Mononuclear cell (primary cell): ENCODE results near the gene NECAB2. TPM values are rescaled to one million over a fixed set of nuclear protein-coding genes. Genes with fewer than 3 reads are reported as not detected.

ENCODE experiments used
- H3K27me3 ChIP-seq: 2 replicates; pipeline ENCODE4 v1.6.0; 2011; ENCODE audit warnings: low read length, control low read depth; ENCODE audit not compliant: insufficient read depth
- H3K4me1 ChIP-seq: 2 replicates; pipeline ENCODE4 v1.5.1; 2011; ENCODE audit warnings: mild to moderate bottlenecking, low read length, control low read depth; ENCODE audit not compliant: insufficient read depth
- H3K4me3 ChIP-seq: 2 replicates; pipeline ENCODE4 v1.5.1; 2011; ENCODE audit warnings: mild to moderate bottlenecking, low read length, moderate library complexity
- H3K9me3 ChIP-seq: 2 replicates; pipeline ENCODE4 v1.5.1; 2011; ENCODE audit warnings: low read depth, mild to moderate bottlenecking, control low read depth, low read length
- total RNA-seq: library from RNA; depleted of rRNA; stranded (reverse); fragments of >200 nt; gene quantifications from one replicate; pipeline ENCODE4 v1.2.3, GENCODE V29; 2012

Gene NECAB2
- total RNA-seq, 1 donor, result not detected

DNA sequence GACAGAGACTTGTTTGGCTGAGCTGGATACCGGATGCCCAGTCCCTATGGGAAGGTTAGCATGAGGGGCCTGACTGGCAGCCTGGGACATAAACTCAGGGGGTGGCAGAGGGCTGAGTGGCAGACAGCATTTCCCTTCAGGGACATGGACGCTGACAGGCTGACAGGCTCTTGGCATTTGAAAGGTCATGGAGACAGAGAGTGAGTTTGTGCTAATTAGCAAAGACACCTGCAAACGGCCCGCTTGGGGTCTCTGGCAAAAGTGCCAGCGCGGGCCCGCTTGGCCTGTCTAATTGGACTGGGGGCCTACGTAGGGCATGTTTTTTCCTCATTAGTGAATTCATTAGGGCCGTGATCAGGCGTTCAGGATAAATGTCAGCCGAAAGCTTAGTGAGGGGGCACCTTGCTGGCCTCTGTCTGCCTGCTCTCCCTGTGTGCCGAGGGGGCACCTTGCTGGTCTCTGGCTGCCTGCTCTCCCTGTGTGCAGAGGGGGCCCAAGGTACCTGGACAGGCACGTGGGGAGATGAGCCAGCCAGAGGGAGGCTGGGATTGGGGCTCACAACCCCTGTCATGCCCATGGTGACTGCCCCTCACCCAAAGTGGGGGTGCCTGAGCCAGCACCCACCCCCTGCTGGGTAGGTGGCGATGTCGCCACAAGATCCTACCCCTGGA is 7.7 kb downstream of the NECAB2 start:
- Histone ChIP-seq H3K9me3 (no peaks in the 10 kb centered on the region), H3K4me3 (no peak overlapping the region), H3K4me1 (no peaks in the 10 kb centered on the region), H3K27me3 (no peaks in the 10 kb centered on the region)

- H3K4me1 ChIP-seq, result no peaks in the 10 kb centered on the region
- no peak overlapping the region for H3K4me3 ChIP-seq
- no peaks in the 10 kb centered on the region for H3K9me3 ChIP-seq
- H3K27me3 ChIP-seq, result no peaks in the 10 kb centered on the region
These were observed 9.2 kb downstream of the NECAB2 start for GRCh38 chr16:83977056-83977815.

DNA sequence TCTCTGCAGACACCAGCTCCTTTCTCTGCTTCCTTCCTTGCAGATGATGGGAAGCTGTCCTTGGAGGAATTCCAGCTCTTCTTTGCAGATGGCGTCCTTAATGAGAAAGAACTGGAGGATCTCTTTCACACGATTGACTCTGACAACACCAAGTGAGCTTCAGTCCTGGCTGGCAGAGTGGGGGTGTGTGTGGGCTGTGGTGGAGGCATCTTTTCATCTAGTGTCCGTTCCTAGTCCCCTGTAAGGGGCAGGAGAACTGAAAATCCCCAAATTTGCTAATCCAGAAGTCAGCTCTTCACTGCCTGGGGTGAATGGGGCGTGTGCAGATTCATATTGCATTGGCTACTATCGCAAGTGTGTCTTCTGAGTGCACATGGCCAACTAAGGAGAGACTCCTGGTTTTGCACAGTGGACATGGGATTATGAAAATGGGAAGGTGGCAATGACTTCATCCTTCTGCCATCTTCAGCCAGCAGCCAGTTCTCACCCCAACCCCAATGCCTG is 10.4 kb downstream of the NECAB2 start:
- no peaks in the 10 kb centered on the region for H3K9me3 ChIP-seq
- no peaks in the 10 kb centered on the region for H3K4me1 ChIP-seq
- H3K27me3 ChIP-seq, result no peaks in the 10 kb centered on the region
- H3K4me3 ChIP-seq, result no peak overlapping the region

DNA sequence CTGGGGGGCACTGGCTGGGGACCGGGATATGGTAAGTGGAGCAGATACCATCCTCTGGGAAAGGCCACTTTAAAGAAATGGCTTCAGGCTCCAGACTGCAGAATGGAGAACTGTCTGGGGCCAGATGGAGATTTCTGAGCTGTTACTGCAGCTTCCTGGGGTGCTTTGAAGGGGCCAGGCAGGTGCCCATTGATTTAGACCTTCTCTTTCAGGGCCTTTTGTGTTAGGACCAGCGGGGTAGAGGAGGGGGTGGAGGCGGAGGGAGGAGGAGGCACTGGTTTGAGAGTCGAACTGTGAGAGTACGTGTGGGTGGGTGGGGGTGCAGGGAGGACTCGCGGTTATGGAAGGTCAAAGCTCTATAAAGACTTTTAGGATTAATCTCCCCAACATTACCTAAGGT is 11.4 kb downstream of the NECAB2 start:
- Histone ChIP-seq H3K4me3 (no peak overlapping the region), H3K4me1 (no peaks in the 10 kb centered on the region), H3K27me3 (no peaks in the 10 kb centered on the region), H3K9me3 (no peaks in the 10 kb centered on the region)

GRCh38 chr16:83980794-83981193 is 12.8 kb downstream of the NECAB2 start:
- H3K4me1 ChIP-seq, result no peaks in the 10 kb centered on the region
- H3K27me3 ChIP-seq, result no peaks in the 10 kb centered on the region
- no peaks in the 10 kb centered on the region for H3K9me3 ChIP-seq
- no peak overlapping the region for H3K4me3 ChIP-seq

GRCh38 chr16:83981799-83982198 is 13.8 kb downstream of the NECAB2 start:
- Histone ChIP-seq H3K9me3 (no peaks in the 10 kb centered on the region), H3K4me3 (no peak overlapping the region), H3K4me1 (no peaks in the 10 kb centered on the region), H3K27me3 (no peaks in the 10 kb centered on the region)

GRCh38 chr16:83983491-83983890 is 15.4 kb downstream of the NECAB2 start:
- no peaks in the 10 kb centered on the region for H3K9me3 ChIP-seq
- H3K4me3 ChIP-seq, result no peak overlapping the region
- no peaks in the 10 kb centered on the region for H3K4me1 ChIP-seq
- peaks cover under 1% of the 10 kb centered on the region for H3K27me3 ChIP-seq

DNA sequence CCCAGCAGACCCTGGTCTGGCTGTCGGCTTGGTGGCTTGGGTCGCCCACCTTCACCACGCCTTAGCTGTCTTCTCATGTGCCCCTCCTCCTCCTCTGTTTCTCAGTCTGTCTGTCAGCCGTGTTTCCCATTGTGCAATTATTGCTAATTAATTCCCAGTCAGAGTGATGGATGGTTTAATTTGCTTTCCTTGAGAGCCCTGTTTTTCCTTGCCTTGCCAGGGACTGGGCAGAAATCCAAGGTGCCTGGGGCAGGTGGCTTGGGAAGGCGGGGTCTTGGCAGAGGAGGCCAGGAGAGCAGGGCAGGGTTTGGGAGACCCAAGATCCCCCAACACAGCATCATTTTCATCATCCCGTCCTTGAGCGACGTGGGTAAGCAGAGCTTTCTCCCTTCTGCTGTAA is 21.3 kb downstream of the NECAB2 start:
- H3K4me3 ChIP-seq, result no peak overlapping the region

DNA sequence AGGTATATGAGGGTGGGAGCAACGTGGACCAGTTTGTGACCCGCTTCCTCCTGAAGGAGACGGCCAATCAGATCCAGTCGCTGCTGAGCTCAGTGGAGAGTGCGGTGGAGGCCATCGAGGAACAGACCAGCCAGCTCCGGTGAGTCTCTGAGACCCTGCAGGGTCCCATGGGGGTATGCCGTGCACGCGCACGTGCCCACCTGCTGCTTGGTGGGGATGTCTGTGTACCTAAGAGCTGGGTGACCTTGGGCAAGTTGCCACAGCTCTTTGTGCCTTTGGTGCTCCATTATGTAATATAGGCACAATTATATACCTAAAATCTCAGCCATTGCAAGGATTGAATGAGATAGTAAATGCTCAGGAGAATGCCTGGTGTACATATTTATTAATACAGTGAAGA is 22.4 kb downstream of the NECAB2 start:
- Histone ChIP-seq H3K4me1 (peaks cover 22% of the 10 kb centered on the region), H3K27me3 (peaks cover 4% of the 10 kb centered on the region), H3K9me3 (no peaks in the 10 kb centered on the region), H3K4me3 (no peak overlapping the region)

More for the DNA sequence above, 21.3 kb downstream of the NECAB2 start:
- Histone ChIP-seq H3K4me1 (peaks cover 10% of the 10 kb centered on the region), H3K27me3 (peaks cover 4% of the 10 kb centered on the region), H3K9me3 (no peaks in the 10 kb centered on the region)

DNA sequence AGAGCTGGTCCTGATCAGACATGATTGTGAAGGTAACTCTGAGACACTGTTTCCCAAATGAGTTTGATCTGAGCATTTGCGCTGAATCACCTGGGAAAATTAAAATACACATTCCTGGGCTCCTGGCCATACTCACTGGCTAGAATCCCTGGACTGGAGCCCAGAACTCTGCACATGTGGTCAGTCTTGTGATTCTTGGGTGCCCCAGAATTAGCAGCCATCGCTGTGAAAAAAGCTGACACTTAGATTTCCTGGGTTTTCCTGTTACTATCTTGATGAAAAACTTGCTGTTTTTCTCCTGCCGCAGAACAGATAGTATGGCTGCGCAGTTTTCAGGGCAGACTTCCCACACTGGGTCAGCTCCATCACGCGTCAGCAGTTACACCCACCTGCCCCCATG is 24.6 kb downstream of the NECAB2 start:
- Histone ChIP-seq H3K4me1 (peaks cover 27% of the 10 kb centered on the region), H3K9me3 (no peaks in the 10 kb centered on the region), H3K27me3 (peaks cover 8% of the 10 kb centered on the region), H3K4me3 (no peak overlapping the region)

GRCh38 chr16:83994087-83994486 is 26.0 kb downstream of the NECAB2 start:
- H3K4me3 ChIP-seq, result no peak overlapping the region
- H3K9me3 ChIP-seq, result no peaks in the 10 kb centered on the region
- peaks cover 27% of the 10 kb centered on the region for H3K4me1 ChIP-seq
- H3K27me3 ChIP-seq, result peaks cover 5% of the 10 kb centered on the region

- Histone ChIP-seq H3K27me3 (peaks cover 5% of the 10 kb centered on the region), H3K4me1 (peaks cover 27% of the 10 kb centered on the region), H3K9me3 (no peaks in the 10 kb centered on the region), H3K4me3 (no peak overlapping the region)
These were observed 26.7 kb downstream of the NECAB2 start for GRCh38 chr16:83994703-83995102.

DNA sequence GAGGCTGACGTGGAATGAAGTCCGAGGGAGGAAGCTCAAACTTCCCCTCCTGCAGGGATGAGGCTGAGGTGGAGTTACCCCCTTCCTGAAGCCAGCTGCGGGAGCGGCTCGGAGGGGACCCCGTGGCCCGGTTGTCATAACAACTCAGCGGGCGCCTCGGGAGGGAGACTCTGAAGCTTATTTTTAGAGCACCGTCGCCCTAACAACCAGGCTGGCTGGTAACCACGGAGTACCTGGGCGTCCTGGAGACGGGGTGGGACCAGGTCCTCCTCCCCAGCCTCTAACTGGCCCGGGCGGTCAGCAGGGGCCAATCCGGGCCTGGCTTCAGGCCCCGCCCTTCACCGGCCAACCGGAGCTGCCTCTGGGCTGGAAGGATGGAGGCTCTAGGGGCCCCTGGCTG is 27.7 kb downstream of the NECAB2 start:
- Histone ChIP-seq H3K4me1 (peaks cover 27% of the 10 kb centered on the region), H3K27me3 (peaks cover 5% of the 10 kb centered on the region), H3K9me3 (no peaks in the 10 kb centered on the region), H3K4me3 (no peak overlapping the region)

DNA sequence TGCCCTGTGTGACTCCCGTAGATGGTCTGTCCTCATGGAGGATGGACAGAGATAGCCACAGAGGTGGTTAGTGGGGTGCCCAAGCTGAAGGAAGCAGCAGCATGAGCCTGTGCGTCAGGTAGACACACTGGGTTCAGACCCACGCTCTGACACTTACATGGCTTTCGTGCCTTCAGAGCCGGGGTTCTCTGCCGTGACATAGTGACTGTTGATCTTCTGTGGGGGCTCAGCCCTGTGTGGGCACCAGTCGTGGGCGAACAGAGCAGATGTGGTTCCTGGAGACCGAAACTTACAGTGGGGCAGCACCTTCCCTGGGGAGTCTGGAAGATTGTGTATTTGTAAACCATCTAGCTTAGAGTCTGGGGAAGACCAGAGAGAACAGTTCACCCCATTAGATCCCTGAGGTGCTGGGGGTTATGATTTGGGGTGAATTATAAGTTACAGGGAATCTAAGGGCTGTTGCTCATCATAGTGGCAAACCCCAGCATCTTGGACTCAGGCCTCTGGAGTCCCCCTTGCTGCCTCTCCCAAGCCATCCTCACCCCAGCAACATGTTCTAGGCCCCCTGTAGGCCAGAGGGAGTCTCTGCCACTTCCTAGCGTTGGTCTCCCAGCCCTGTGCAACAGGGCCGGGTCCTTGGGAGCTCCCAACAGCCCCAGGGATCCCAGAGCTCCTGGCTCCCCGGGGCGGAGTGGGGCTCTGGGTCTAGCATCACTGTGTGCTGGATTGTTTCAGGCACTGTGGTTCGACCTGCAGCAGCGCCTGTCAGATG is 28.6 kb downstream of the NECAB2 start:
- peaks cover 5% of the 10 kb centered on the region for H3K27me3 ChIP-seq
- peaks cover 27% of the 10 kb centered on the region for H3K4me1 ChIP-seq
- H3K9me3 ChIP-seq, result no peaks in the 10 kb centered on the region
- H3K4me3 ChIP-seq, result no peak overlapping the region

DNA sequence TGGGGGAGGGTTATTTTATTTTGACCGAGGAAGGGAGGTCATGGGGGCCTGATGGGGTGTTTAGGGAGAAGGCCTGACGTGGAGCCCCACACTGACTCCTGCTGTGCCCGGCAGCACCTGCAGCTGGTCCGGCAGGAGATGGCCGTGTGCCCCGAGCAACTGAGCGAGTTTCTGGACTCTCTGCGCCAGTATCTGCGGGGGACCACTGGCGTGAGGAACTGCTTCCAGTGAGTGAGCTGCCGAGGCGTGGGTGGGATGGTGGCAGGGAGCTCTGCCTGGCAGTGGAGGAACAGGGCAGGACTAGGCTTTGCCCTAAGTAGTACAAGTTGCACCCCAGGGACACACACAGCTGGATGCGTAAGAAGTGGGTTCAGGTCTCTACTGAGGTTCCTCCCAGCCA is 30.0 kb downstream of the NECAB2 start:
- no peak overlapping the region for H3K4me3 ChIP-seq
- no peaks in the 10 kb centered on the region for H3K9me3 ChIP-seq
- peaks cover 27% of the 10 kb centered on the region for H3K4me1 ChIP-seq
- peaks cover 5% of the 10 kb centered on the region for H3K27me3 ChIP-seq
